CD4-positive, alpha-beta T cell treated with Interleukin-2 at 100 ng/mL for 4 hours (primary cell): ENCODE measurements around the gene HS6ST3.
"Not testable (repeated sequence)": the region's sequence is repeated elsewhere in the genome, so short reads cannot be mapped to it uniquely, and the experiment has no call there.

ENCODE experiments used
- DNase-seq: peaks from one replicate; pipeline ENCODE4 v3.0.0-alpha.2; 2020; ENCODE audit warnings: low spot score

Gene HS6ST3

DNA sequence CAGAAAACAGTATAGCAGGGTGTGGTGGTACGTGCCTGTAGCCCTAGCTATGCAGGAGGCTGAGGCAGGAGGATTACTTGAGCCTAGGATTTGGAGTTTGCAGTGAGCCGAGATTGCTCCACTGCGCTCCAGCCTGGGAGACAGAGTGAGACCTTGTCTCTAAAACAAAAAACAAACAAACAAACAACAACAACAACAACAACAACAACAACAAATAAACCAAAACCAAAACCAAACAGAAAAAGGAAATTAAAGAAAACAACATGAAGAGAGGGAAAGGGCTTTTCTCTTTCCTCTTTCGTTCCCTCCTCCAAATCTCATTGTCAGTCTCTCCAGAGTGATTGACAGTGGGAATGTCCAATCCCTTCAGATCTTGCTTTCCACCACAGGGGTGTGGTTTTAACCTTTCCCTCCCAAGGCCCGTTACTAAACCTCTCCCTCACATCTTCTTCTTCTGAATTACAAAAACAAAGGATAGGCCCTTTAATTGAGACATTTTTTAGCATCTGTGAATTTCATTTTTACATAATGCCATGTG, 341.2 kb downstream of the HS6ST3 start:
- no peak for DNase-seq

DNA sequence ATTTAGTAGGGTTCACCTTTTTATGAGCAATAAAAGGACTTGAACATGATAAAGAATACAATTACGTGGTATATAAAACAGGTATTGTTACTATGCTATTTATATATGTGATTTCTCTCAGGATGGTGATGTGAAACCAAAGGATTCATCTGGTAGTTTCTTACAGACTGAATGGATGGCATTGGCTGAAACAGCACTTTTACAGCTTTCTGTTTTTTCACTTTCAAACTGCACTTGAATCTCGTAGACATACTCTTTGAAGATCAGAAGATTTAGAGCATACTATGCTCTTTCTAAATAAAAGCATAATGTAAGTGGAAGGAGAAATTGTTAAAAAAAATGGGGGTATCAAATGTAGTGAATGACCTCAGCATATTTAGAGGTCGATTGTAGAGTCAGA, 354.8 kb downstream of the HS6ST3 start:
- no peak for DNase-seq

DNA sequence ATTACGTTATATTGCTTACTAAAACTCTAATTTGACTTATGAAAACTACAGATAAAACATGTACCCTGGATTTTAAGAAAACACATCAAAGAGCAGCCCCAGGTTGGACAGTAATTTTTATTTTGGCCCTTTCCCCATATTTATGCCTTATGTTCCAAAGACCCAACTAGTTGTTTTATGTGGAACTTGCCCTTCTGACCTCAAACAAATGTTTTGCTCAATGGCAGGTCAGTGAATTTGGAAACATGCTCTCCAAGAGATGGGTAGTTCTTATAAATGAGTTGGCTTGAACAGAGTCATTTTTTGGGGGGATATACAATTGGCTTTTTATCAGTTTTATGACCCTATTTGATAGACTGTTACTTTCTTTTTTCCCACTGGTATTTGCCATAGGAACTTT, 360.0 kb downstream of the HS6ST3 start:
- DNase-seq, result no peak

DNA sequence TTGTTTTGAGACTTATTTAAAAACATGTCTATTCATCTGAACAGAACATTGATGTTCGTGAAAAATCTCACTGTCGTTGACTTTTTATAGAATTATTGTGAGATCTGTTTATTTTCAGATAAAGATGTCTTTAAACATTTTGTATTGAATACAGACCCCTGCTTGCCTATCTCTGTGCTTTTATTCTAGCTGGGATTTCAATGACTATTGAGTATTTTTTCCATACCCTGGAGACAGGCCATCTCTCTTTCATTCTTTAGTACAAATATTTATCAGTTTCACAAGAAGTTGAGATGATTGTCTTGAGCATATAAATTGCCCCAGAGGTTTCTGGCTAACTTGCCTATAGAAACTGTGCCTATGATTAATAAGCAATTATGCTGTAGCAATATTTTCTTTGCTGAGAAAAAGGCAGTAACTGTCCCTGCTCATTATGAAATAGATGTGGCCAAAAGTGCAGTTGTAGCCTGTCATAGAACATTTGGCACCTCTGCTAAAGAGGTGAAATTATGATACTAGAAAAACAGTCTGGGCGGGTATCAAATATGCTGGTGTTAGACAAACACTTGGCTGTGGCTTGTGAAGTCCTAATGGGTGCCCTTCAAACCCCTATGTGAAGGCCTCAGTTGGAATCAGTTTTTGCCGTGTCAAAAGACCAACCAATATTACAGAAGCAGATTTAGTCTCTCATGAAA, 360.6 kb downstream of the HS6ST3 start:
- DNase-seq, result no peak

DNA sequence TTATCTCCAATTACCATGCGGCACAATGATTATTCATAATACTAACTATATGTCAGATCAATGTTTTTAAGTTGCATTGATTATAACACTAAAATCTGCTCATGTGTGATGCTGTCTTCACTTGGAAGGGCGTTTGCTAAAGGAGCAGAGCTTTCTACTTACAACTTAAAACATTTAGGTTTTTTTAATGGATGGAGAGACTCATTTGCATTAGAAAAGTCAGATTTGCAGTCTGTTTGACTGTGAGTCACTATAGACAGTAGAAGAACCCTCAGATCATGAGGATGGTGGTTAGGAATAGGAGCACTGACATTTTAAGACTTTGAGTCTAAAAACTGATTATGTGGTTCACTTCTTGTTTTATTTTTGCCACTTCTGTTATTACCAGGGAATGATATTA, 364.6 kb downstream of the HS6ST3 start:
- DNase-seq, result no peak

DNA sequence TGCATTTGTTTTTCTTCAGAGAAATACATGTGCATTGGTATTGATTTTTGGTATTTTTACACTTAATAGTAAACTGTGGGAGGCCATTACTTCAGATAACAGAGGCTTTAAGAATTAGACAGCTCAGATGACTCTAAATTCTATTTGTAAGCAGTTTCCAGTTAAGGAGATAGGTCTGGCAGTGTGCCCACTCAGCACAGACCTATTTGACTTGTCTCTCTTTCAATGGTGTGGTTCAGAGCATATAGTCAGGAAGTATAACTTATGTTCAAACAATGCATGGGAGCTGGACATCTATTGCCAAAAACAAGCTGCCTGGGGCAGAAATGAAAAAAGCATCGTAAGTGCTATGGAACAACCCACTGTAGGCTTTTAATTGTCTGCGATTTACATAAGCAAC, 370.7 kb downstream of the HS6ST3 start:
- no peak for DNase-seq

DNA sequence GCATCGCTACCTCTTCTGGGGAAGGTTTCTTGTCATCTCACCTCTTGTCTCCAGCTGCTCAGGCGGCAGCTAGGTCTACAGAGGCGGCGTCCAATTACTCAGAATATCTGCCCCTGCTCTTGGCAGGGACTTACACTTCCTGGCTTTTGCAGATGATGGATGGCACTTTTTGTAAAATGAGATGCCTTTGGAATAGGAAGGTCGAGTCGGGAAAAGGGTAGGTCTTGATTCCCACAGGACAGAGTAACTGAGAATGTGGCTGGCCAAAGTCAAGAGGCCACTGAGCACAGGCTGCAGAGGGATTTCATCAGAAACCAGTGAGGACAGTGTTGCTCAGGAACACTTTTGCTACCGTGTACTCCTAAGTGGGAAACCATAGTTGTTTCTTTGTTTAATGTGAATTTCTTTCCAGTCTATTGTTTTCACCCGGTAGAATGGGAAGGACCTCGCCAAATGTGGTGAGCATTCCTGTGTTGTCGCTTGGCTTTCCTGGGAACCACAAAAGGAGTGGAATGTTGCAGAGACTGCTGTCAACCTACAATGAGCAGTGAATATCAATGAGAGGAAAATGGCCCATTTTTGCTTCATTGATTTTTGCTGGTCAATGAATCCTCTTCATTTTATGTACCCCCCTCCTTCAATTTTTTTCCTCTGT, 383.7 kb downstream of the HS6ST3 start:
- DNase-seq, result no peak

DNA sequence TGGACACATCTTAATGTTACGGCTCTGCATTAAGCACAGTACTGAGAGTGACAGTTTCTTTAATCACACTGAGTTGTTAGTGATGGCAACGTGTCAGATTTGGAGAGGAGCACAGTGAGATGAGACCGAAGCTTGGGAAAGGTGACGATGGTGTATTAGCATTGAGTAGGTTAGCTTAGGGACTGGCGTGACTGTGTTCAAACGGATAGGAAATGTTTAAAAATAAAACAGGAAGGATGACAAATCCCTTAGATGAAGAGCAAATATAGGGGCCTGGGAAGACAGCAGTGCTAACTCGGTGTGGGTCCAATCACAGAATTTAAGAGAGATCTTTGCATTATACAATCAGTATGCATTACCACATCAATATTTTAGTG, 384.3 kb downstream of the HS6ST3 start:
- DNase-seq, result no peak

DNA sequence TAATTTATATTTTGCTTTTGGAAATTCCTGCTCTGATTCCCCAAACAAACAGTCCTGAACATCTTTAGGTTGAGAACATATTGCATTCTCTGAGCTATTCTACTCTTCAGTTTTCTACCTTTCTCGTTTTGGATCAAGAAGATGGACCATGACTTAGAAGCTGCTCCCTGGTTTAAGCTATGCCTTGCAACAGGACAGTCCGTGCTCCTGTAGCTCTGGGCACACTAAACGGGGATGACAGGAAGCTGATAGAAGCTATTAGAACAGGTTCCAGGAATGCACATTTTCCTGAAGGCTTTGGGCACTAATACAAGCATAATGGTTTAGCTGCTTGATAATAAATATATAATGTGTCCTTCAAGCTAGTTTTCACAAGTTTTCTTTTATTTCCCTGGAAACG, 385.2 kb downstream of the HS6ST3 start:
- DNase-seq, result no peak

DNA sequence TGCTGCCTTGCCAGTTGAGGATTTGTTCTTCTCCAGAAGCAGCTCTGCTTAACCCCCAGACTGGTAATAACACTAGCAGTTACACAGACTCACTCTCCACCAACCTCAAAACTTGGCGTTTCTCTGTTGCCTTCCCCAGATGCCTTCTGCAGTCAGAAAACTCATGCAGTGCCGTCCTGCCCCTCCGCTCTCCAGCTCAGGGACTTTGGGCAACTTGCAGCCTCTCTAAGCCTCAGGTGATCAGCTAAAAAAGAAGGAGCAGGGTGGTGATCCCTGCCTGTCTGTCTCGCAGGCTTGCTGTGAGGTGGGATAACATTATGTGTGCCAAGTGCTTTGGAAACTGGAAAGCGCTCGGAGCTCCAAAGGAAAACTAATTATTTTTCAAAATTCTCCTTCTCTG, 391.6 kb downstream of the HS6ST3 start:
- no peak for DNase-seq

DNA sequence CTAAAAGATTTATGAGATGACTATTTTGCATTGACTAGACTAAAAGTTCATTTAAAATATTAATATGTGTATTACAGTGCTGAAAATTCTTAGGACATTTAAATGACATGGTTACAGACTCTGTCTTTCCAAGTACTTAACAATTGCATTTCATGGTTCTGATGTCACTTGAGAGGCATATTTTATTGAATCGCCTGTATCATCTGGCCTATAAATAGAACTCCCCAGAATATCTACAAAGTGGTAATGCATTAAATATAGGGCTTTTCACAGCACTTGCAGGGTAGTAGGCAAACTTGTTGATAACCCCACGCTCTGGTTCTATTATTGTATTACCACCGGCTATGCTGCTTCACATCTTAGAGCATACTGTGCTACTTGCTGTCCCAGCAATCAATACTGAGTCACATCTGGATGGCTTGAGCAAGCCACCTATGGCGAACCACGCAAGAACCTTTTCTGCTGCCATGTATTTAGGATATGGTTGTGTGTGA, 400.6 kb downstream of the HS6ST3 start:
- no peak for DNase-seq

DNA sequence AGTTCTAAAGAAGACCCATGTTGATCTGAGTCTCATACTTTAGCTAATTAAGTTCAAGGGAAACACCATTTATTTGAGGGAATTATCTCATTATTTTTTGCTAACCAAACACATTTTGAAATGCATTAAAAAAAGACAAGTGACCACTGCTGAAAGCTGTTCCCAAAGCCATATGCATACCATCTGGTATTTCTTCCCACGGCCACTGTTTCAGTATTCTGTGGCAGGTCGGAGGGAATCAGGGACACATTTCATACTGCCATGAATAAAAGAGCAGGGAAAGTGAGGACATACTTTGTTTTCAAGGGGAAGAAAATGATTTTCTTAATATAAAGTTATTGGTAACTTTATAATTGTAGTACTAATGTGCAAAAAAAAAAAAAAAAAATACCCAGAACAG, 401.2 kb downstream of the HS6ST3 start:
- DNase-seq, result no peak

DNA sequence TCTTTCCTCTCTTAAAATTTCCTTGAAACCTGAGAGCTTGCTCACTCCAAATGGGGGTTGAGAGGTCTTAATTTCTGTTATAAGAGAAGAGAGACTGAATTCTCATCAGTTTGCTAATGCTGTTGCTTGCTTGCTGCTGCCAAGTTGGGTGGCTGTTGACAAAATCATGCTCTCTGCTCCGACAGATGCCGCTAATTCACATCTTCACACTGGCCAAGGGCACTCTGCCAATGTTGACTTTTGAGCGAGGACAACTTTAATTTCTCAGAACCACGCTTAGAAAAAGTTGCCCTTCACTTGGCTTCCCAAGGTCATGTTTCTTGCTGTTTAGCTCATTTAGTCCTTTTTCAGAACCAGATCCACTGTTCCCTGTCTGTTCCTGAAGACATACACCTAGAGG, 402.9 kb downstream of the HS6ST3 start:
- no peak for DNase-seq

DNA sequence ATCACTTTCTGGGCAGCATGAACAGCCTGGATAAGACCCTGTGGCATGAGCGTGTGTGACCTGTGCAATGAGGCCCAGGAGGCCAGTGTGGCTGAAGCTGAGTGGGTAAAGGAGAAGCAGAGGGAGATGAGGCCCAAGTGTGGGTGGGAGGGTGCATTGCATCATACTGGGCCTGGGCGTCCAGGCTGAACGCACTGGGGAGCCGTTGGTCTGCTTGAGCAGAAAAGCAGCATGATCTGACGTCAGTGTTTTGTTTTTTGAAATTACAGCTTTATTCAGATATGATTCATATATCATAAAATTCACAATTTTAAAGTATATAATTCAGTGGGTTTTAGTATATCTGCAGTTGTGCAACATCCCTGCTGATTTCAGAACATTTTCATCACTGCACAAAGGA, 409.7 kb downstream of the HS6ST3 start:
- no peak for DNase-seq

DNA sequence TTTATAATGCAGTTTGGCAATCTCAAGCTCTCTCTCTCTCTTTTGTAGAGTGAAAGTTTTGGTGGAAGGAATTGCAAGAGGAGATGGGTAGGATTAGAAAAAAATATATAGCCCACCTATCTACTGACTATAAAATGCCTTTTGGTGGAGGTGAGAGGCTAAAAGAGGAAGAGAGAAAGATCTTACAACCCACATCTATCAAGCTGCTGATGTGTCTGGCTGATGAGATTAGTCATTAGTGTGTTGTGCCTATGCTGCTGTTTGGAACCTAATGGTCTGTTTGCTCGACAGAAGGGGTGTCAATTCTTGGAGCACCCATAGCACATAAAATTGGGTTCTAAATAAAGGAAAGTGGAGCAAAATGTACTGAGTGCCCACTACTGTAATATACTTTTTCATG, 411.0 kb downstream of the HS6ST3 start:
- DNase-seq, result no peak

DNA sequence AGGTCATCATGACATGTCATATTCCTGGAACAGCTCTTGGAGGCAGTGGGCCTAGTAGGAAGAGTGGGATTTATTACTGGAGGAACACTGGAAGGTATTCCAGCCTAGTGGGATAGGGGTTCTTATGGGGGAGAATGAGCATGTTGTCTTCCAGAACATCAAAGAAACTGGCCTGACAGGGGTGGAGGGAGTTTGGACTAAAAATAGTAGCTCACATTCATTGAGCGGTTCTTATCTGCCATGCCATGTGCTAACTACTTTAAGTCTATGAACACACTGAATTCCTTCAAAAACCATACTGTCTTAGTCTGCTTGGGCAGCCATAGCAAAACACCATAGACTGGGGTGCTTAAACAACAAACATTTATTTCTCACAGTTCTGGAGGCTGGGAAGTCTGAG, 413.6 kb downstream of the HS6ST3 start:
- no peak for DNase-seq

DNA sequence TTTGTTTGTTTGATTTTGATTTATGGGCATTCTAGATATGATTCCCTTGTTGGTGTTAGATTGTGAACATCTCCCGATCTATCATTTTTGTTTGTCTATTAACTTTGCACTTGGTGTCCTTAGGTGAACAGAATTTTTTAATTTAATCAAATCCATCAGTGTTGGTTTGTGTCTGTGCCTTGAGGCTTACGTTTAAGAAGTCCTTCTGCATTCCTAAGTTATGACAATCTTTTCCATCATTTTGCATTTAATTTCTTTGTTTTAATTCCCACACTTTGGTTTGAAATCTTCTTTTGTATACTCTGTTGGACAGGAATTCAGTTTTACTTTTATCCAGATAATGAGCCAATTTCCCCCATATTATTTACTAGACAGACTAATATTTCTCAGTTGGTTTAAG, 421.7 kb downstream of the HS6ST3 start:
- no peak for DNase-seq

DNA sequence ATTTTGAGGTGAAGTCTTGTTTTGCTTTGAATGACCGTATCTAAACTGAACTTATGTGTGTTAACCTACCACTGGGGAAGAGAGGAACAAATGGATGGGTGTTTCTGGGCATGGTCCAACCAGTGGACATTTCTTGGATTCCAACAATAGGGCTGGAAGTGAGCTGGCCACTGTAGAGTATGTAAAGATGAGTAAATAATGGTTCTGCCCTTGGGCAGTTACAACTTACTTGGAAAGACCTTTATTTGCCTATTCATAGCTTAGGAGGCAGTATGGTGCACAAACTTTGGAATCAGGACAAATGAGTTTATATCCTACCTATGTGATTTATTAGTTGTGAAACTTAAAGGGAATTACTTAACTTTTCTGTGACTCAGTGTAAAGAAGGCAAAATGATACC, 429.5 kb downstream of the HS6ST3 start:
- no peak for DNase-seq

DNA sequence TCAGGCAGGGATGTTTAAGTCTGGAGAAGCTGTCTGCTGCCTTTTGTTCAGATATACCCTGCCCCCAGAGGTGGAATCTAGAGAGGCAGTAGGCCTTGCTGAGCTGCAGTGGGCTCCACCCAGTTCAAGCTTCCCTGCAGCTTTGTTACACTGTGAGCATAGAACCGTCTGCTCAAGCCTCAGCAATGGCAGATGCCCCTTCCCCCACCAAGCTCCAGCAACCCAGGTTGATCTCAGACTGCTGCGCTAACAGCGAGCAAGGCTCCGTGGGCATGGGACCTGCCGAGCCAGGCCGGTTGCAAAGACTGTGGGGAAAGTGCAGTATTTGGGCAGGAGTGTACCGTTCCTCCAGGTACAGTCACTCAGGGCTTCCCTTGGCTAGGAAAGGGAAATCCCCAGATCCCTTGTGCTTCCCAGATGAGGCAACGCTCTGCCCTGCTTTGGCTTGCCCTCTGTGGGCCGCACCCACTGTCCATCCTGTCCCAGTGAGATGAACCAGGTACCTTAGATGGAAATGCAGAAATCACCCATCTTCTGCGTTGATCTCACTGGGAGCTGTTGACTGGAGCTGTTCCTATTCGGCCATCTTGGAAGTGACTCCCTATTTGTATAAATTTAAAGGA, 434.6 kb downstream of the HS6ST3 start:
- not testable (repeated sequence) for DNase-seq

DNA sequence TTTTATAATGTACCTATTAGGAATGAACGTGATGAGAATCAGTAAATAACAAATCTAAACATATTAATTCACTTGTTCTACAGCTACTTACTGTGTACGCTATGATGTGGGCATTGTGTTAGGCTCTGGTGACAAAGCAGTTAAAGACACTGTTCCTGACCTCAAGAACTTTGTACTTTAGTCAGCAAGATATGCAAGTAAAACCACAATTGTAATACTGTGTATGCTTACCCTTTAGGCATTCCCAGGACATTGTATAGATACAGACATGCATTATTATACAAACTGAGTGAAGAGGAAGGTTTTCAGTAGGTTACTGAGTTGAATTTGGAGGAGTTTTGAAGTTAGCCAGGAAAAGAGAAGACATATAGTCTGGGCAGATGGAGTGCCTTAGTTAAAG, 435.8 kb downstream of the HS6ST3 start:
- DNase-seq, result no peak

DNA sequence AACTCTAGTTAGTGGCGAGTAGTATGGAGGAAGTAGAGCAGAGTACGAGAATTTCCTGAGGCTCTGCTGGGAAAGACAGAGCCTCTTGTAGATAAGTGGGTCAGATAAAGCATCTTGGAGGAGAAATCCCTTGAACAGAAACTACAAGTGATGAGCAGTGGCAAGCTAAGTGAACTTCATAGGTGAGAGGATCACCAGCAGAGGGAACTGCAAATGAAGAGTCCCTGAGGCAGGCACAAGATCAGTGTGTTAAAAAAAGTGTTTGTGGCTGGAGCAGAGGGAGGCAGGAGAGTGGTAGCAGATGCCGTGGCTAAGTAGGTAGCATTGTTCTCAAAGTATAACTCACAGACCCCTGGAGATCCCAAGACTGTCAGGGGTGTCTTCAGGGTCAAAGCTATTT, 437.6 kb downstream of the HS6ST3 start:
- no peak for DNase-seq

DNA sequence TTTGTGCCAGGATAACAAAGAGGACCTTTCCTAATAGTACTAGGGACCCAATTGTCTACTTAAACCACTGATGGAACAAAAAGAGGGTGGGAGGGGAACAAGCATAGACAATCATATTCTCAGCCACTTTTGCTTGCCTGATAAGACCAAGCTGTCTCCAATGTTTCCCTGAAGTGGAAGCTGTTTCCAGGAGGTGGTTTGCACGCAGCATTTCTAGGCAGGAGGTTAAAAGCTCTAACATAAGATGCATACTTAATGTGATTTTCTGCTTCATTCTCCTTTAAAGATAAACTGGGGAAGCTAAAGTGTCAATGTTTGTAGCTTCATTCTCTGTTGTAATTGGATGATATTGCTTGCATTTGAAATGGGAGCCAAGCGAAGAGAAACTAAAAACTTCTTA, 442.9 kb downstream of the HS6ST3 start:
- no peak for DNase-seq

DNA sequence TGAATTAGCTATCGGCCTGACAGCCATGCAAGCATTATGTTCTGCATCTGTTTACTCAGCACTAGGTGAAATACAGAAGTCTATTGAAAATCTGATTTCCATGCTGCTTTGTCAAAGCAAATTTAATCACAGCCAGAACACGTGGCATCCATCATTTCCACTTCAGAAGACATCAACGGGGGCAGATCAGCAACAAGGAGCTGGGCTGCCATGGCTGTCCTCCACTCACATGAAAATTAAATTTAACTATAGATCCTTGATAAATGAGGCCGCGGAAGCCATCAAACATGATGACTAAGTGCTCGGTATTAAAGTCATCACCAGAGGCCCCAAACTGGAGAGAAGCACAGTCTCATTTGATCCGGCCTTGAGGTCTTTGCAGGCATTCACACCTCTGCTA, 443.5 kb downstream of the HS6ST3 start:
- DNase-seq, result no peak
